GM12872 (cell line): ENCODE data around the gene NKD2.

Source experiments
- TF ChIP-seq, protein P1 (sequence below): IDR thresholded peaks from 3 replicates; pipeline ENCODE4 v1.5.1; 2011; ENCODE audit warnings: low read depth, mild to moderate bottlenecking, low read length, moderate library complexity; ENCODE audit not compliant: insufficient read depth

NKD2 gene

GRCh38 chr5:1009359-1010180 is 968 bp downstream of the NKD2 start:
- TF ChIP-seq, protein P1, sequence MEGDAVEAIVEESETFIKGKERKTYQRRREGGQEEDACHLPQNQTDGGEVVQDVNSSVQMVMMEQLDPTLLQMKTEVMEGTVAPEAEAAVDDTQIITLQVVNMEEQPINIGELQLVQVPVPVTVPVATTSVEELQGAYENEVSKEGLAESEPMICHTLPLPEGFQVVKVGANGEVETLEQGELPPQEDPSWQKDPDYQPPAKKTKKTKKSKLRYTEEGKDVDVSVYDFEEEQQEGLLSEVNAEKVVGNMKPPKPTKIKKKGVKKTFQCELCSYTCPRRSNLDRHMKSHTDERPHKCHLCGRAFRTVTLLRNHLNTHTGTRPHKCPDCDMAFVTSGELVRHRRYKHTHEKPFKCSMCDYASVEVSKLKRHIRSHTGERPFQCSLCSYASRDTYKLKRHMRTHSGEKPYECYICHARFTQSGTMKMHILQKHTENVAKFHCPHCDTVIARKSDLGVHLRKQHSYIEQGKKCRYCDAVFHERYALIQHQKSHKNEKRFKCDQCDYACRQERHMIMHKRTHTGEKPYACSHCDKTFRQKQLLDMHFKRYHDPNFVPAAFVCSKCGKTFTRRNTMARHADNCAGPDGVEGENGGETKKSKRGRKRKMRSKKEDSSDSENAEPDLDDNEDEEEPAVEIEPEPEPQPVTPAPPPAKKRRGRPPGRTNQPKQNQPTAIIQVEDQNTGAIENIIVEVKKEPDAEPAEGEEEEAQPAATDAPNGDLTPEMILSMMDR, result no peak

DNA sequence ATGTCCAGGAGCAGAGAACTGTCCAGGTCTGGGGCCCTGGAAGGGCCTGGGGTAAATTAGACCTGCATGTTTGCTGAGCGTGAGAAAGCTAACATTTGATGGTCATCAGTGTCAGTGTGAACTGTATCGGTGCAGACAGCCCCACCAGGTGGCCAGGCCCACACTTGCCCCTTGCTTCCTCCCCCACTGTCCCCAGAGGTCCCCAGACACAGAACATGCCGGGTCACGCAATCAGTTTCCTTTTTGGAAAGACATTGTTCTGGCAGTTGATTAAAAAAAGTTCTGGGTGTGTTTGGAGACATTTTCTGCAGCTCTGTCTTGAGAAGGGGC is 1.5 kb downstream of the NKD2 start:
- TF ChIP-seq, protein P1, result 0 out of 3 replicates have a peak, but pooled peaks have one; percentile 21

DNA sequence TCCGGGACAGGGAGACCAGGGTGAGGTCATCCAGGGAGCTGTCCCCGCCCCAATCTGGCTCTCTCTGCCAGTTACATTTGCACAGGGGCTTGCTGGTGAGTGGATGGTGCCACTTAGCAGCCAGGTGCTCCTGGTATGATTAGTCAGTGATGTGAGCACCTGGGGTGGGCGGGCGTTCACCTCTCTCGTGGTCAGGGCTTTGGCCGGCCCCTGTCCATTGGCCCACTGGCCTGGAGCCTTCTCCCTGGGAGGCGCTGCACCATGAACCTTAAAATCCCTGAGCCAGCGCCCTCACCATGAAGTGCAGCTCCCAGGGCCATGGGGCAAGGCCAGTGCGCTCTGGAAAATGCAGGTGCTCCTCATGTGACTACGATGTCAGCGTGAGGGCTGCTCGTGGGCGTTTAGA is 2.0 kb downstream of the NKD2 start:
- TF ChIP-seq, protein P1, result no peak

DNA sequence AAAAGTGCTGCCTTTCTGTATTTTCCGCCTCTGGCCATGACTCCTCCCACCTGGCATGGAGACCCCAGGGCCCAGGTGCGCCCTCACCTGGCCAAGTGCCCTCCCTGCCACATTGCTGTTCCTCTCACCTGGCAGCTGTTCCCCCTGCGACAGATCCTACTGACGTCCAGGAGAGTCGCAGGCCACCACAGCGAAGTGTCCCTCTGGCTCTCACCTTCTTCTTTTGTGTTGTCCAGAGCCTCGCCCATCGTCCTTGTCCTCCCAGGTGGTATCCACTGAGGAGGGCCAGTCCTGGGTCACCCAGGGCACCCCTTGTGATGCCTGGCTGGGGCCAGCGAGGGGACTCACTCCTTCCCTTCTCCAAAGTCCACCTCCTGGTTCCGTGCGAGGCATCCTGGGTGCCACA is 2.6 kb downstream of the NKD2 start:
- TF ChIP-seq, protein P1, result peak; percentile 68

DNA sequence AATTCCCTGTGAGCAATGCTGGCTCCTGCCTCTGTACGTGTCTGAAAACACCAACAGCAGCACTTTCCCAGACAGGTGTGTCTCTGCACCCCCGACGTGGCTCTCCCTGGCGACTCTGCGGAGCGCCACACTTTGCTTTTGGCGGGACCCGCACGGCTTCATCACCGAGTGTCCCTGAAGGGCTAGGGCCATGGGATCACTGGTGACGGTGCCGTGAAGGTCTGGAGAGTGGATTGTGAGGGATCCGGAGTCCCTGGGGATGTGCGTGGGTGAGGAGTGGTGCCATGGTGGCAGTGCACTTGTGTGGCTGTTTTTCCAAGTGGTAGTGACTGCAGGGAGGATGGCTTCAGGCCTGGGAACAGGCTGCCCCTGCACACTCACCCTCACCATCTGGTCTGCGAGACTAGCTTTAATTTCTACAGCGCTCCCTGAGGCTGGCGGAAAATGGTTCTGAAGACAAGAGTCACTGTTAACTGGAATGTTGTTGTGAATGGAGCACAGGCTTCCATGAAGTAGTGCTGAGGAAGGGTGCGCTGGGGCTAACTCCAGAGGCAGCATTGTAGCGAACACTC is 3.2 kb downstream of the NKD2 start:
- TF ChIP-seq, protein P1, result no peak

GRCh38 chr5:1012313-1012841 is 3.8 kb downstream of the NKD2 start:
- TF ChIP-seq, protein P1, result no peak

DNA sequence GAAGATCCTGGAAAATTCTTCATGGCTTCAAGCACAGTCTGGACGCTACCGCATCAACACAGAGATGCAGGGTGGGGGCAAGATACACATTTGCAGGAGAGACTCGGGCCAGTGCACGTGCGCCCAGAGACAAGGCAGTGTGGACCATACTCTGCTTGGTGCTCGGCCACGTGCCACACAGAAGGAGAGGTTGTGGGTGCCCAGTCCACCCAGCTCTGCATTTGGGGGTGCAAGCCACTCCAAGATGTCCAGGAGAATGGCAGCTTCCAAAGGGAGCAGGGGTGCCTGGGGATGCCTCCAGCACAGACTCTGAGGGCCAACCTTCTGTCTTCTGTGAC is 4.3 kb downstream of the NKD2 start:
- TF ChIP-seq, protein P1, result no peak
